Activated CD8-positive, alpha-beta T cell treated with anti-CD3 and anti-CD28 coated beads, Interleukin-2, amount 10 ng/mL, durations not matched to agents 7 days and 5 days (primary cell): ENCODE data around the gene SLC47A1. TPM values are rescaled to one million over a fixed set of nuclear protein-coding genes. Genes with fewer than 3 reads are reported as not detected.

ENCODE experiments used
- ATAC-seq: fragments of 150-1000 bp; cut with Tn5 transposase; one replicate; pipeline ENCODE4 v1.10.0; 2021; ENCODE audit warnings: moderate library complexity
- CTCF ChIA-PET: fragments of 350-600 bp; sonication (Branson Sonifier 250); formaldehyde crosslinking; loops from one replicate; lab custom pipeline; 2021; ENCODE audit warnings: antibody characterized with exemption; lab: Charles Lee
- POLR2A ChIA-PET: fragments of 350-600 bp; sonication (Branson Sonifier 250); formaldehyde crosslinking; loops from one replicate; lab custom pipeline; 2021; ENCODE audit warnings: antibody characterized with exemption; lab: Charles Lee
- DNase-seq: peaks from one replicate; pipeline ENCODE4 v3.0.0-alpha.2; 2020
- H3K27ac Mint-ChIP-seq: one replicate; pipeline ENCODE4 v1.8.0; 2021; ENCODE audit warnings: mild to moderate bottlenecking, mixed read lengths
- H3K27me3 Mint-ChIP-seq: one replicate; pipeline ENCODE4 v1.8.0; 2021; ENCODE audit warnings: low read depth, mixed read lengths
- H3K36me3 Mint-ChIP-seq: one replicate; pipeline ENCODE4 v1.8.0; 2021; ENCODE audit warnings: low read depth, mixed read lengths
- H3K4me1 Mint-ChIP-seq: one replicate; pipeline ENCODE4 v1.8.0; 2021; ENCODE audit warnings: low read depth, mixed read lengths
- H3K4me3 Mint-ChIP-seq: one replicate; pipeline ENCODE4 v1.8.0; 2021; ENCODE audit warnings: mild to moderate bottlenecking, mixed read lengths
- H3K9me3 Mint-ChIP-seq: one replicate; pipeline ENCODE4 v1.8.0; 2022; ENCODE audit warnings: mixed read lengths; ENCODE audit not compliant: insufficient read depth
- total RNA-seq, 2 experiments: library from RNA; stranded (reverse); gene quantifications; one replicate each; pipeline ENCODE4 v1.2.3, GENCODE V29; 2021

SLC47A1 gene
- total RNA-seq, 2 experiments from 2014 or later: not detected

DNA sequence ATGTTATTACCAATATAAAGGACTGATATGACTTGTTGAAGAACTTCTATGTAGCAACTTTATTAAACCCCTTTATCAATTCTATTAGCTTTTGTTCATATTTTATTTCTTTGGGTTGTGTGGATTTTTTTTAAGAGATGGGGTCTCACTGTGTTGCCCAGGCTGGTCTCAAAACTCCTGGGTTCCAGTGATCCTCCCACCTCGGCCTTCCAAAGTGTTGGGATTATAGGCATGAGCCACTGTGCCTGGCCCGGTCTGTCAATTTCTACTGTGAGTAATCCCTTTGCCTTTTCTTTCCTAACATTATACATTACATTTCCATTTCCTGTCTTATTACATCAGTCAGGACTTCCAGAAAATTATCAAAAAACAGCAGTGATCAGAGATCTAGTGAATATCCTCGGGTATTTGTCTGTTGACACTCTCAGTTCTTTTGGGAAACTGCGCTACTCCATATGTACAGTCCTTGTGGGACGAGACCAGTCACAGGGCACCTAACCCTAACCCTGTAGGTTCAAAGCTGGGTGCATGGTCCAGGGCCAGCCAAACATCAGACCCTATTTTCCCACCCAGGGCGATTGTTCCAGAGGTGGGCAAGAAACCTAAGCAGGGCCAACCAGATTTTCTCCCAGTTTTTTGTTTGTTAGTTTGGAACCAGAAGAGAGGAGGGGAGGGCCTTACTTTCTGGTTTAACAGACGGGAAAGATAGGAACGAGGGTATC, 1.7 kb upstream of the SLC47A1 start:
- ChIA-PET POLR2A (interaction anchor here (1.0 kb wide), 1 partner anchor 116 kb away, joined by 4 read pairs; no protein-coding TSS in a partner anchor), CTCF (no interaction called here)
- DNase-seq: no peak
- Mint-ChIP-seq H3K27me3 (peaks cover 42% of the 10 kb centered on the region), H3K4me3 (no peak overlapping the region), H3K36me3 (no peaks in the 10 kb centered on the region), H3K9me3 (no peaks in the 10 kb centered on the region), H3K4me1 (peaks cover 8% of the 10 kb centered on the region), H3K27ac (no peak overlapping the region)
- ATAC-seq: no peak

DNA sequence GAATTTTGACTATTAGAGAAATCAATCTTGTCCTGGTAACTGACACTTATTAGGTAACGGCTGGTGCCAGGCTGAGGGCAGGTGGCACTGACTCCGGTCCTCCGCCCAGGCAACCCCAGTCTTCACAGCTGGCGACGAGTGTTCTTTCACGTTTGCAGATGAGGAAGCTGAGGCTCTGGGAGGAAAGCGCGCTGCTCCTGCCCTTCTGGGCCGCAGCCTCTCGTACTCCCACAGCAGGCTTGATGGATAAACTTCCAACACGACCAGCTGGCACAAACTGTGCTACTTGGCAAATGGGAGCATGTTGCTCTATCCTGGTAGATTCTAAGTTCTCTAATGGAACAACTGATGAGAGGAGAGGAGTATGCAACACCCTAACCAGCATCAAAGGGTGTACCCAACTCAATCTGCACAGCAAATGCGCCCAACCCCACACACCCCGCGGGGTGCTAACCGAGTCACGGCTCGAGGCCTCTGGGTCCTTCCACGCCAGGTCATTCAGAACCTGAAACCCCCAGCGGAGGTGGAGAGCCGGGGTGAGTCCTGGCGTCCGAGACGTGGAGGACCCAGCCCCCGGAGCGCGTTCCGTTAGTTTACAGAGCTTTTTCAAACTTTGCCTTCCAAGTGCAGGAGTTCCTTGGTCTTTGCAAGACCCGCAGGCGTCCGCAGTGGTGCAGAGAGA, 477 bp upstream of the SLC47A1 start:
- H3K27ac Mint-ChIP-seq: no peak overlapping the region
- H3K27me3 Mint-ChIP-seq: peaks cover 52% of the 10 kb centered on the region
- peaks cover 8% of the 10 kb centered on the region for H3K4me1 Mint-ChIP-seq
- CTCF ChIA-PET: interaction anchor here (1.6 kb wide), 1 partner anchor 20 kb away, joined by 3 read pairs; no protein-coding TSS in a partner anchor
- DNase-seq (no peak), ATAC-seq (no peak)
- POLR2A ChIA-PET: no interaction called here
- no peaks in the 10 kb centered on the region for H3K9me3 Mint-ChIP-seq
- no peak overlapping the region for H3K4me3 Mint-ChIP-seq
- no peaks in the 10 kb centered on the region for H3K36me3 Mint-ChIP-seq

DNA sequence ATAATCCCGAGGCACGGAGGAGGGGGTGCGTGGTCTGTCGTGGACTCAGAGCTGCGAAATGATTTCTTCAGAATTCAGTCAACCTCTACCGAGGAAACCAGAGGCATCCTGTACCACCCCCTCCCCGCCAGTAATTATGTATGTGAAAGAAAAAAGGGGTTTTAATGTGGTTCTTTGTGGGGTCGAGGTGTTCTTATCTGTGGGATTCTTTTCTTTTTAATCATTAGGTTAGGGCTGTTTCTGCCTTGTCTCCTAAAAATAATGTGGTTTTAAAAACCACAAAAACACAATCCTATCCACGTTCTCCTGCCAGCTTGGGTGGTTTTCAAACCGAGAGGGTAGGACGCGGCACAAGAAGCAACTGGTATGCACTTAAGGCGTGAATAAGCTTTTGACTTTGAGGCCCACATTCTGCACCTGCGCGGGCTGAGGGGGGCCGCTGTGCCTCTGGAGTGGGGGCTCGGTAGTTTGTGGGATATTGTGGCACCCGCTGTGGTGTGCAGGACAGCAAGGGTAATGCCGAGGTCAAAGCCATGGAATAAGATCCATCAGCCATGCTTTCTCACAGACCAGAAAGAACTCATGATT, 1.0 kb downstream of the SLC47A1 start:
- H3K4me3 Mint-ChIP-seq: peak overlapping the region; percentile 28
- ATAC-seq (no peak), DNase-seq (no peak)
- no peaks in the 10 kb centered on the region for H3K36me3 Mint-ChIP-seq
- ChIA-PET CTCF (interaction anchor here (0.6 to 0.9 kb wide), 2 partner anchors 111 to 112 kb away, joined by 3 read pairs; no protein-coding TSS in a partner anchor), POLR2A (no interaction called here)
- H3K4me1 Mint-ChIP-seq: peaks cover 8% of the 10 kb centered on the region
- H3K9me3 Mint-ChIP-seq: no peaks in the 10 kb centered on the region
- H3K27me3 Mint-ChIP-seq: peaks cover 49% of the 10 kb centered on the region
- H3K27ac Mint-ChIP-seq: no peak overlapping the region

- H3K9me3 Mint-ChIP-seq: no peaks in the 10 kb centered on the region
- peaks cover 8% of the 10 kb centered on the region for H3K4me1 Mint-ChIP-seq
- ATAC-seq (no peak), DNase-seq (no peak)
- H3K36me3 Mint-ChIP-seq: no peaks in the 10 kb centered on the region
- H3K27me3 Mint-ChIP-seq: peaks cover 42% of the 10 kb centered on the region
- no peak overlapping the region for H3K27ac Mint-ChIP-seq
- ChIA-PET POLR2A (no interaction called here), CTCF (interaction anchor here (1.3 to 1.4 kb wide), 2 partner anchors 110 to 208 kb away, joined by 3 read pairs; no protein-coding TSS in a partner anchor)
- no peak overlapping the region for H3K4me3 Mint-ChIP-seq
Measured at GRCh38 chr17:19537111-19537510, 3.5 kb downstream of the SLC47A1 start.

DNA sequence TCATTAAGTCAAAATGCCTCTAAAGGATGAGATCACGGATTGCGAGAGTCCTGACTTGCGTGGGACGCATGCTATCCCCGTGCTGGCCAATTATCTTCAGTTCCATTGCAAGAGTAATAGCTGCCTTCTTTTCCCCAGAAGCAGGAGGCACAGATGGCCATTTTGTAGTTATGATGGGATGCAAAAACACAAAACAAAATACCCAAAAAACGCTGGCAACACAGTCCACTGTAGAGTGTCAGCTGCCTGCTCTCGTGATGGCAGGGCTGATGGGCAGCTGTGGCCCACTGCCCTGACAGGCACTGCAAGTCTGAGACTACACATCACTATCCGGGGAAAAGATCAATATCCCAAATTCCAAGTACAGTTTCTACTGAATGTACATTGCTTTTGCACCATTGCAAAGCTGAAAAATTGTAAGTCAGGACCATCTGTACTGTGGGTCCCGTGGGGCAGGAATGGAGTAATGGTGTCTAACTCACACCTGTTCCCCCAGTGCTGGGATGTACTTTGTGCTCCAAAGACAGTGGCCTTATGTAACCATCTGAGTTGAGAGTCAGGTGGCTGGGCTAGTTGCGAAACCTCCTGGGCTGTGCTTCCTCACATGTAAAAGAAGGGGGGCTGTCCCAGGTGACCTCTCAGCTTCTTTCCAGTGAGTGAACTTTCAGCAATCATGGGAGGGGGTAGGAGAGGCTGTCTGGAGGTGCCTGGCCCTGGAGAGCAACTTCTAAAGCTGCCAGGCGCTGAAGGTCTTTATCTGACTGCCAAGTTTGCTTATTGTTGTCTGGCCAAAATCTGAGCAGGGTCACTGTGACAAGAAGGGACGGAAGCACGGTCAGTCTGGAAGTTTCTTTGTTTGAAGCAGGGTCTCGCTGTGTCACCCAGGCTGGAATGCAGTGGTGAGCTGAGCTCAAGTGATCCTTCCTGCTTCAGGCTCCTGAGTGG, 4.7 kb downstream of the SLC47A1 start:
- Mint-ChIP-seq H3K4me1 (peaks cover 8% of the 10 kb centered on the region), H3K27me3 (peaks cover 29% of the 10 kb centered on the region), H3K27ac (no peak overlapping the region), H3K9me3 (no peaks in the 10 kb centered on the region), H3K36me3 (no peaks in the 10 kb centered on the region), H3K4me3 (no peak overlapping the region)
- DNase-seq: no peak
- CTCF ChIA-PET: interaction anchor here (1.1 to 1.3 kb wide), 2 partner anchors 206 to 228 kb away, joined by 3 read pairs; no protein-coding TSS in a partner anchor
- POLR2A ChIA-PET: no interaction called here
- ATAC-seq: no peak

GRCh38 chr17:19539040-19539399, 5.4 kb downstream of the SLC47A1 start:
- no peaks in the 10 kb centered on the region for H3K9me3 Mint-ChIP-seq
- ATAC-seq: no peak

DNA sequence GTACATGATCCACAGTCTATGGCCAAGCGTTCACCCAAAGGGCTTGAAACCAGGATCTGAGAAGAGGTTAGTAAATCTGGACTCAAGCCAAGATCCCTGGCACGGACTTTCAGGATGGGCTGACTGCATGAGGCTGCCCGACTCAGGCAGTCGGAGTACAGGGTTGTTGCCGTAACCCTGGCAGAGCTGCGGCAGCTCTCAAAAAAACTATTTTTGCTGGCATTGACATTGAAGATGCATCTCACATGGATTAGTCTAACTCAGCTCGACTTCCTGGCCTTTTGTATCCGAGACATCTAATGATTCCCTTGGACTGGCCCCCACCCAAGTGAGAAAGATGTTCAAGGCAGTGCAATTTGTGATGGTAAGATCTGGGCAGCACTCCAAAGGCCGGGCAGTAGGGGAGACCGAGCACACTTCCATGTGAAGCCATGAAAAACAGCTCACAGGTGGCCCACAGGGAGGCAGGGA, 6.2 kb downstream of the SLC47A1 start:
- POLR2A ChIA-PET: no interaction called here

More at GRCh38 chr17:19539040-19539399, 5.4 kb downstream of the SLC47A1 start:
- Mint-ChIP-seq H3K4me1 (peaks cover 8% of the 10 kb centered on the region), H3K27ac (no peak overlapping the region), H3K27me3 (peaks cover 28% of the 10 kb centered on the region), H3K36me3 (no peaks in the 10 kb centered on the region), H3K4me3 (no peak overlapping the region)
- DNase-seq: no peak
- ChIA-PET CTCF (no interaction called here), POLR2A (no interaction called here)

GRCh38 chr17:19540706-19541370, 7.2 kb downstream of the SLC47A1 start:
- no peak overlapping the region for H3K4me3 Mint-ChIP-seq
- no peaks in the 10 kb centered on the region for H3K9me3 Mint-ChIP-seq
- DNase-seq: no peak
- H3K36me3 Mint-ChIP-seq: no peaks in the 10 kb centered on the region
- ChIA-PET POLR2A (no interaction called here), CTCF (no interaction called here)
- H3K27ac Mint-ChIP-seq: no peak overlapping the region
- H3K27me3 Mint-ChIP-seq: peaks cover 20% of the 10 kb centered on the region
- no peaks in the 10 kb centered on the region for H3K4me1 Mint-ChIP-seq
- ATAC-seq: no peak

More for the DNA sequence above, 6.2 kb downstream of the SLC47A1 start:
- H3K36me3 Mint-ChIP-seq: no peaks in the 10 kb centered on the region
- peaks cover 23% of the 10 kb centered on the region for H3K27me3 Mint-ChIP-seq
- H3K4me1 Mint-ChIP-seq: peaks cover under 1% of the 10 kb centered on the region
- H3K9me3 Mint-ChIP-seq: no peaks in the 10 kb centered on the region
- ATAC-seq: no peak
- DNase-seq: no peak
- CTCF ChIA-PET: no interaction called here
- H3K27ac Mint-ChIP-seq: no peak overlapping the region
- no peak overlapping the region for H3K4me3 Mint-ChIP-seq

- H3K9me3 Mint-ChIP-seq: no peaks in the 10 kb centered on the region
- H3K27me3 Mint-ChIP-seq: peaks cover 21% of the 10 kb centered on the region
- no peak overlapping the region for H3K27ac Mint-ChIP-seq
- no peak for ATAC-seq
- H3K4me1 Mint-ChIP-seq: no peaks in the 10 kb centered on the region
- ChIA-PET CTCF (no interaction called here), POLR2A (no interaction called here)
- DNase-seq: no peak
- H3K4me3 Mint-ChIP-seq: no peak overlapping the region
- no peaks in the 10 kb centered on the region for H3K36me3 Mint-ChIP-seq
Measured at GRCh38 chr17:19541445-19541844, 7.8 kb downstream of the SLC47A1 start.

DNA sequence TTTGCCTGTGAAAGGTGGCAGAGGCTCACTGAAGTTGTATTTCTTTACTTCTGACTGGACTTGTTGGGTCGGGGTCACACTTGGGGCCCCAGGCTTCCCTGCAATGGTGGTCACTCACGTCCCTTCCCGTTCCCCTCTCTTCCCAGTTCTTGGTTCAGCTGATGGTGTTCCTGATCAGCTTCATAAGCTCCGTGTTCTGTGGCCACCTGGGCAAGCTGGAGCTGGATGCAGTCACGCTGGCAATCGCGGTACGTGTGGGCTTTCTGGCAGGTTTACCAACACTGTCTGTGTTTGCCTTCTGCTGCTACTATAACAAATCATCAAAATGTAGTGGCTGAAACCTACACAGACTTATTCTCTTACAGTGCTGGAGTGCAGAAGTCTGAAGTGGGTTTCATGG, 8.6 kb downstream of the SLC47A1 start:
- H3K4me1 Mint-ChIP-seq: no peaks in the 10 kb centered on the region
- DNase-seq (no peak), ATAC-seq (no peak)
- CTCF ChIA-PET: no interaction called here
- no peaks in the 10 kb centered on the region for H3K9me3 Mint-ChIP-seq
- H3K36me3 Mint-ChIP-seq: no peaks in the 10 kb centered on the region
- no peak overlapping the region for H3K4me3 Mint-ChIP-seq
- no peak overlapping the region for H3K27ac Mint-ChIP-seq
- POLR2A ChIA-PET: no interaction called here
- H3K27me3 Mint-ChIP-seq: peaks cover 16% of the 10 kb centered on the region

DNA sequence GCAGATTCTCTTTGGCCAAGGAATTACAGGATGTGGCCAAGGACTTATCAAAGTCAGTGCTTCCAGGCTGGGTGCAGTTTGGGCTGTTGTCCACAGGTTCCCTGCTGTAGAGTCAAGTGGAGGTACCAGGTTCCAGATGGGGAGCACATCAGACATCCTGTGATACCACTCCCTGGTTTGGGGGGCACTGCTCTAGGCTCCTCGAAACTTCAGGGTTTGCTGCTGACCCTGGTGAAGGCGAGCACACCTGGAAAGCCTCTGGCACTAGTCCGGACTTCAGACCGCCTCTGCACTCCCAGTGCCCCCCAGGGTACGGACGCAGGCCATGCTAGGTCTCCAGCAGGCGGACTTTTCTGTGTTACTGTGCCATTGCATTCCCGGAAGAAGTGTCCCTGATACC, 10.7 kb downstream of the SLC47A1 start:
- ATAC-seq (no peak), DNase-seq (no peak)
- peaks cover 6% of the 10 kb centered on the region for H3K27me3 Mint-ChIP-seq
- no peak overlapping the region for H3K4me3 Mint-ChIP-seq
- no peaks in the 10 kb centered on the region for H3K4me1 Mint-ChIP-seq
- CTCF ChIA-PET: no interaction called here
- H3K9me3 Mint-ChIP-seq: no peaks in the 10 kb centered on the region
- H3K36me3 Mint-ChIP-seq: no peaks in the 10 kb centered on the region
- no peak overlapping the region for H3K27ac Mint-ChIP-seq
- POLR2A ChIA-PET: no interaction called here
